Breast epithelium (tissue), 3 donors: ENCODE measurements around the gene WDR31.

Source experiments
- POLR2AphosphoS5 ChIP-seq, 3 donors: sonication (generic); formaldehyde crosslinking; IDR thresholded peaks; one replicate each; pipeline ENCODE4 v1.6.1; 2017; ENCODE audit warnings: antibody characterized with exemption in 3 of 3
- TF ChIP-seq, protein P1 (sequence below), 3 donors: fragments of 450-650 bp; IDR thresholded peaks; one replicate each; pipeline ENCODE4 v1.5.1; 2016 to 2017; ENCODE audit warnings: antibody characterized with exemption in 3 of 3, mild to moderate bottlenecking in 3 of 3, moderate library complexity in 3 of 3

DNA sequence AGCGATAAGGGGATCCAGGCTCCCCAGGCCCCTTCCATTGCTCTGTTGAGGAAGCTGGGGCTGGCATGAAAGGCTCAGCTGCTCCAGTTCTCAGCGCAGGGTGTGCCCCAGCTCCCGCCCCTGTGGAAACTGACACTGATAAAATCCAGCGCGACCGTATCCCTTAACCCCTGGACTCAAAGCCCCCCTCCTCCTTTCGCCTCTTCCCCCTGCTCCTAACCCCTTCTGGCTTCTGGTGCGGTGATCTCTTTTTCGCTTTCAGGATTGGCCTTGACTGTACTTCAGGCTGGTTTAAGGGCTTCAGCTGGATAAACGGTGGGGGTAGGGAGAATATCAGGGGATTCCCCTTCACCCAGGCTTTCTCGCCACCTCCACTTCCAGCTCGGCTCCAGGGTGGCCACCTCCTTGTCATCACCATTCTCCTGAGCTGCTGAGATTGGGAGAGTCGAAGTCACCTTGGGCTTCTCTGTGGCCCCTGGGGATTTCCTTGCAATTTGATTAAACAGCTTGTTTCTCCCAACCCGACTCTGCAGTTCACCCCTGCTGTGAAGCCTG is 10.1 kb upstream of the WDR31 start:
- TF ChIP-seq, protein P1, sequence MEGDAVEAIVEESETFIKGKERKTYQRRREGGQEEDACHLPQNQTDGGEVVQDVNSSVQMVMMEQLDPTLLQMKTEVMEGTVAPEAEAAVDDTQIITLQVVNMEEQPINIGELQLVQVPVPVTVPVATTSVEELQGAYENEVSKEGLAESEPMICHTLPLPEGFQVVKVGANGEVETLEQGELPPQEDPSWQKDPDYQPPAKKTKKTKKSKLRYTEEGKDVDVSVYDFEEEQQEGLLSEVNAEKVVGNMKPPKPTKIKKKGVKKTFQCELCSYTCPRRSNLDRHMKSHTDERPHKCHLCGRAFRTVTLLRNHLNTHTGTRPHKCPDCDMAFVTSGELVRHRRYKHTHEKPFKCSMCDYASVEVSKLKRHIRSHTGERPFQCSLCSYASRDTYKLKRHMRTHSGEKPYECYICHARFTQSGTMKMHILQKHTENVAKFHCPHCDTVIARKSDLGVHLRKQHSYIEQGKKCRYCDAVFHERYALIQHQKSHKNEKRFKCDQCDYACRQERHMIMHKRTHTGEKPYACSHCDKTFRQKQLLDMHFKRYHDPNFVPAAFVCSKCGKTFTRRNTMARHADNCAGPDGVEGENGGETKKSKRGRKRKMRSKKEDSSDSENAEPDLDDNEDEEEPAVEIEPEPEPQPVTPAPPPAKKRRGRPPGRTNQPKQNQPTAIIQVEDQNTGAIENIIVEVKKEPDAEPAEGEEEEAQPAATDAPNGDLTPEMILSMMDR (IDR thresholded peaks at IDR 0.05): no peak
- no peak for TF ChIP-seq POLR2AphosphoS5 (IDR thresholded peaks at IDR 0.05)
